Measurements from ENCODE around the gene ITM2B.
A peak's percentile ranks its signal among the peaks of the same experiment; 100 is the strongest.
"Not testable (repeated sequence)": the region's sequence is repeated elsewhere in the genome, so short reads cannot be mapped to it uniquely, and the experiment has no call there.

The ITM2B gene

GRCh38 chr13:48233046-48233888, at the start of gene ITM2B:
ITM2B (plus strand) TSS chr13:48233206; CDS start chr13:48233361, 155 bp downstream.
- DNase-seq = peak; percentile 62

GRCh38 chr13:48184260-48184659, 48.7 kb upstream of the ITM2B start:
- DNase-seq = no peak

DNA sequence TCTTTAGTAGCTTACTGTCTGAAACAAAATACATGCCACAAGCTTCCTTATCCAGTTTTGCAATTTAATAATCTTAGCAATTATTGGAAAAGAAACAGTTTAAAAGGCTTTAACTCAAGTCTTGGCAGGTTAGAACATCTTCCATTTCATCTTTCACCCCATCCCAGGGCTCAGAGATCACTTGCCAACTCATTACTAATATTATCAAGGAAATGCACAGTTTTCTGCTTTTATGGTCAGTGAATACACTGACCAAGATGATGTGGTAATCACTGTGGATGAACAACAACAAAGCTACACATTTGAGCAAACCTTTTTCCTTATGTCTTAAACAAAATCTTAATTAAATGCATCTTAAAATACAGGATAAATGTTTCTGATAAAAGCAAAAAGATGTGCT, 48.0 kb upstream of the ITM2B start:
- DNase-seq = no peak

DNA sequence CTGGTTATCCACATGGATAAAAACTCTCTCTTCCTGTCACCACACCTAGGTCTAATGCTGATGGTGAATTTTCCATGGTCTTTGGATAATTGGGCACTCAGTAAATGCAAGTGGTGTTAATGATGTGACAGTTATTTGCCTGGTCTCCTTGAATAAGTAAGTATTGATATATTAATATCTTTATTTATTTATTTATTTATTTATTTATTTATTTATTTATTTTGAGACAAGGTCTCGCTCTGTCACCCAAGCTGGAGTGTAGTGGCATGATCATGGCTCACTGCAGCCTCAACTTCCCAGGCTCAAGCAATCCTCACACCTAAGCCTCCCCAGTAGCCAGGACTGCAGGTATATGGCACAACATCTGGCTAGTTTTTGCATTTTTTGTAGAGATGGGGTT, 46.3 kb upstream of the ITM2B start:
- DNase-seq = no peak

DNA sequence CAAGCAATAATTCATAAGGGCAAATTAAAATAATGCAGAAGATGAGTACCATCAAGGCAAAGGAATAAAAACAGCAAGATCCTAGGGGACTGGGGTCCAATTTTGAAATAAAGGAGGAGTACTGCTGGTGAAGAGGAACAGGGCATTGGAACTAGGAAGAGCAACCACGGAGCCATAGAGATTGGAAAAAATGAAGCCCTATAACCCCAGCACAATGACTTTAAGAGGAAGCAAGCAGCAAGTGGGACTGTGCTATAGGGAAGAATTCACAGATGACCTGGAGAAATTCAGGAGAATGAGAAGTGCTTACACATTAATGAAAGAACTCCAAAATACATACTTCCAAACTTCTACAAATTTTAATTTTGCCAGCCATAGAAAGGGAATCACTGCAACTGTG, 44.9 kb upstream of the ITM2B start:
- DNase-seq = no peak

DNA sequence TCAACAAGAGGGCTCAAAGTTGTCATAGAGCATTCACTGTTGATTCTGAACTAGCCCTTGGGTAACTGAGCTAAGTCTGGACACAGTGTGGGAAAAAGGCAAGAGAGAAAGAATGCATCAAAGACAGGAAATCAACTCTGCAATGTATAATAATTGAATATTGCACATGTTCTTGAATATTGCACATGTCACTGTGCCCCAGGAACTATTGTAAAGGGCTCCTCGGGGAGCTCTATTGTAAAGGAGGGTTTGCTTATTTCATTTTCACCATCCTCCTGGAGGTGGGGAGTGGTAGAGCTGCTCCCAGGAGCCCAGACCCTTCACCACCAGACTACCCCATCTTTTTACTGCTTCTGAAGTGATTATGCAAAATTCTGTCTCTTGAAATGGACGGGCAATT, 44.4 kb upstream of the ITM2B start:
- no peak for DNase-seq

GRCh38 chr13:48189171-48189570, 43.8 kb upstream of the ITM2B start:
- no peak for DNase-seq

DNA sequence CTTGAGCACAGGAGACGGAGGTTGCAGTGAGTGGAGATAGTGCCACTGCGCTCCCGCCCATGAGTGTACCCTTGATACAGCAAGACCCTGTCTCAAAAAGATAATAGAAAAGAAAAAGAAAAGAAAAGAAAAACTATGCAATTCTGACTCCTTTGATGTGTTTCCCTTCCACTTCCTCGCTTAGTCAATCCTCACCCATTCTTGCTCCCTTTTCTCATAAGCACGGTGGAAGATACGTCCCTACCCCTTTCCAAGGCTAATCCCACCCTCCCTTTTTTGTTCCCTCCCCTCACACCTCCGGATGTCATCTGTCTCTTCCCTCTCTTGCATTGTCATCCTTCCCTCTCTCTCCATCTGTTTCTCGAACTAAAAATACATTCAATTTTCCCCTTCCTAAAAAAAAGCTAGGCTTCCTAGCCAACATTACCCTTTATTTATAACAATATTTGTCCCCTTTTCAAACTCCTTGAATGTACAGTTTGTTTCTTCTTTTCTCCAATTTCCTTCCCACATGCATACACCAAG, 40.5 kb upstream of the ITM2B start:
- no peak for DNase-seq

GRCh38 chr13:48194379-48194754, 38.6 kb upstream of the ITM2B start:
- DNase-seq = no peak

- no peak for DNase-seq
These were observed 33.5 kb upstream of the ITM2B start for GRCh38 chr13:48199404-48199946.

GRCh38 chr13:48201044-48201443, 32.0 kb upstream of the ITM2B start:
- no peak for DNase-seq

GRCh38 chr13:48207207-48207606, 25.8 kb upstream of the ITM2B start:
- DNase-seq = not testable (repeated sequence)

DNA sequence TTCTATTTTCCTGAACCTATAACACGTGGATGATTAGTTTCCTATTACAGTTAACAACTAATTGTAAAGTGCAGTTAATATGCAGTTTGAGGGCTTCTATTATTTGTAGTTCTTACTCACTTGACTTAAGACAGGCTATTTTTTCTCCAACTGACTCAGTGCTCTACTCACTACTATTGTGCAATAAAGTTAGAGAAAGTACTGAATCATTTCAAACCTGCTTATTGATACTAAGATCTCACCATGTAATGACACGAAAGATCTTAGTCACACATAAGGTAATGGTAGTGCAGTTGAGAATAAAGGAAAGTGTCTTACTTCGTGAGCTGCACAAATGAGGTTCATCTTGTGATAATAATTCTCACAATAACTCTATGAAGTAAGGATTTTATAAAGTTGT, 22.8 kb upstream of the ITM2B start:
- no peak for DNase-seq

DNA sequence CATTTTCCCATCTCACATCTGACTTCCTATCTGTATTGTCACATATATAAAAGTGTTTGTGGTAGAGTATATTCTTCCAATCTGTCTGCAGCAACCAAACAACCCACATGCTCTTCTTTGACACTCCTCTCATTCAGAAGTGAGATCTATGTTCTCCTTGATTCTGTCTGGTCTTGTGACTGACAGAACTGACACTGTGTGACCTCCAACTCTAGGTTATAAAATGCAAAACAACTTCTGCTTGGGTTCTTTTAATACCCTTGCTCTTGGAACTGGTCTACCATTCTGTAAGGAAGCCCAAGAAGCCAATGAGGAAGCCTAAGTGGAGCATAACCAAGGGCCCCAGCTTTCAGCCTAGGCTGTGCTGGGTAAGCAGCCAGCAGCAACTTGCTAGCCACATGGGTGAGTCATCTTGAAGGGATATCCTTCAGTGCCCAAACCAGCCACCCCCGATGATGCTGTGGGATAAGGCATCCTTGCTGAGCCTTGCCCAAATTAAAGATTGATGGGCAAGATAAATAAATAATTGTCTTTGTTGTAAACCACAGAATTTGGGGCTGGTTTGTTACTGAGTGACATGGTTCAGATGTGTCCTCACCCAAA, 18.4 kb upstream of the ITM2B start:
- no peak for DNase-seq

- DNase-seq = not testable (repeated sequence)
These were observed 17.3 kb upstream of the ITM2B start for GRCh38 chr13:48215511-48216203.

- DNase-seq = no peak
These were observed 16.7 kb upstream of the ITM2B start for GRCh38 chr13:48216204-48216711.

- no peak for DNase-seq
These were observed 12.4 kb upstream of the ITM2B start for GRCh38 chr13:48220592-48220980.

GRCh38 chr13:48220981-48221685, 11.9 kb upstream of the ITM2B start:
- no peak for DNase-seq

DNA sequence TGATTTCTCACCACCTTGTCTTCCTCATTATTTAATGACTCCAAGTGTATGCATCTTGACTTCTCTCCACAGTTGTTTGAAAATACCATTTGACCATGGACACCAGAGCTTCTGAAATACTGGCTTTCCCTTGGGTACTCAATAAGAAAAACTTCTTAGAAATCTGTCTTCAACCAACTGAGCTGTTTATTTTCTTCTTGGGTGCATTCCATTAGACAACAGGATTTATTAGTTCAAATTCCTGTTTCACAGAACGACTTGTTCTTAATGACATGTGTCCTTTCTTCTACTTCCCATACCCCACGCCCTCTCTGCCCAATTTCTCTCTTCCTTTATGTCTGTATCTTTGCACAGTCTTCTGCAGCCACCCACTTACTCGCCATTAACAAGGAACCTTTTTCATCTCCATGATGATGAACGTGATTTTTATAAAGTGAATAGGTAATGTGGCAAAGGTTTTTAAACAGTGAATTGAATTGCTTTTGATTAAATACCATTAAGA, 11.3 kb upstream of the ITM2B start:
- no peak for DNase-seq

GRCh38 chr13:48222358-48223301, 10.4 kb upstream of the ITM2B start:
- no peak for DNase-seq

DNA sequence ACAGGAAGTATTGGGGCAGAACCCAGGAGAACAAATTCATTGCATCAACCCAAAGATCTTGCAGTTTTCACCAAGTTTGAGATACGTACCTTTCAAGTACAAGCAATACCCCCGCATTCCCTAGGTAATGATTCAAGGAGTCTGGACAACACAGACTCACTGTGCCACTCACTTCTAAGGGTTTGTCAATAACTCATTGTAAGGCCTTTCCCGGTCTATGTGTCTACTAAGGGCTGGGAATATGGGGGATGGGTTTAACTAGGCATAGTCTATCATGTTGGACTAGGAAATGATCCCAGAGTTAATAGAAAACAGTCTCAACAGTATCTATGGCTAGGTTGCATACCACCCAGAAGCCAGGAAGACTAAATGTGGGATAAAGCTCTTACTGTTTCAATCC, 8.3 kb upstream of the ITM2B start:
- no peak for DNase-seq
